GM18502 (cell line): ENCODE results near the gene RTF2.
"Not testable (repeated sequence)": the region's sequence is repeated elsewhere in the genome, so short reads cannot be mapped to it uniquely, and the experiment has no call there.

Source experiments
- ATAC-seq: cut with Tn5 transposase; IDR thresholded peaks from one replicate; pipeline ENCODE4 v1.9.1; 2021; ENCODE audit warnings: mild to moderate bottlenecking; ENCODE audit not compliant: unreplicated experiment, poor library complexity

The RTF2 gene

GRCh38 chr20:56527521-56527920, 59.1 kb downstream of the RTF2 start:
- ATAC-seq = no peak

DNA sequence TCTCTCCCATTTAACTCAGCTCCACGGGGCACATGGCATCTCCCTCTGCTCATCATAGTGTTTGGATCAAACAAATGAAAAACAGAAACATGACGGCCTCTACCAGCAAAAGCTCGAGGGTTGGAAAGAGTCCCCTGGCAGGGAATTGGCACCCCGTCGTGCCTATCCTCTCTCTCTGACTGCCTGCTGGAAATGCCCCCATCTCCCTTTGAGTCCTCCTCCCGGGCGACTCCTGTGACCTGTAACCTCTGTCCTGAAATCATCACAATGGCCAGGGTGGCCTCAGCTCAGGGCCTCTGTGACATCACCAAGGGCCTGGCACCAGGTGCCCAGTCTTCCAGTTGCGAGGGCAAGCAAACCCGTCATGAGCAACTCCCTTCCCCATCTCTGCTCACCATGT, 64.5 kb downstream of the RTF2 start, which contains the start of gene FAM209B:
Gene FAM209B (plus strand): TSS at position 301 of the 400 bp plus-strand sequence. CDS start 96 bp downstream, at position 397.
- ATAC-seq = not testable (repeated sequence)

DNA sequence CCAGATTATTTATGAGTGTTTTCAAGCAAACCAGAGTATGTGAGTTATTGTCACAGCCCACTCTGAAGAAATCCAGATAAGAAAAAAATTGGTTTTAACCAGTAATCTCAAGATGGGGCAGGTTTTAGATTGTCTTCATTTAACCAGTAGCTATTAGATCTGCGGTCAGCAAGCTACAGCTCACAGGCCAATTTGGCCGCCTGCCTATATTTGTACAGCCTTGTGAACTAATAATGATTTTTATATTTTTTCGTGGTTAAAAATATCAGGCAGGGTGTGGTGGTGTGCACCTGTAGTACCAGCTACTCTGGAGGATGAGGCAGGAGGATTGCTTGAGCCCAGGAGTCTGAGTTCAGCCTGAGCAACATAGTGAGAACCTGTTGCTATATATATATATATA, 69.6 kb downstream of the RTF2 start:
- no peak for ATAC-seq

DNA sequence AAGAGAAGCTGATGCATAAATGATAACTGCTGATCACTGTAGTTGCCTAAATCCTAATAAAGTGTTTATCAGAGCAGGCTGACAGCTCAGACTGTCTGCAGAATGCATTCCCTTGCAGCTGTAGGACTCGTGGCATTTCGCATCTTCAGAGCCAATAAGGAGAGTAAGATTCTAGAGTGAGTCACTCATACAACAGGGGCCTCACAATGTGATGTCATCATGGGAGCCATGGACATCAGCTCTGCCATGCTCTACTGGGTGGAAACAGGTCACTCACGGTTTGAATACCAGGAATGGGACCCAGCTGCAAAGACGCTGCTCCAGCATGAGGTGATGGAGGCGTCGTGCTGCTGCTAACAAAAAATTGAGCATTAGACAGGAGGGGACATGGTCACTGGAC, 72.0 kb downstream of the RTF2 start:
- ATAC-seq = no peak

DNA sequence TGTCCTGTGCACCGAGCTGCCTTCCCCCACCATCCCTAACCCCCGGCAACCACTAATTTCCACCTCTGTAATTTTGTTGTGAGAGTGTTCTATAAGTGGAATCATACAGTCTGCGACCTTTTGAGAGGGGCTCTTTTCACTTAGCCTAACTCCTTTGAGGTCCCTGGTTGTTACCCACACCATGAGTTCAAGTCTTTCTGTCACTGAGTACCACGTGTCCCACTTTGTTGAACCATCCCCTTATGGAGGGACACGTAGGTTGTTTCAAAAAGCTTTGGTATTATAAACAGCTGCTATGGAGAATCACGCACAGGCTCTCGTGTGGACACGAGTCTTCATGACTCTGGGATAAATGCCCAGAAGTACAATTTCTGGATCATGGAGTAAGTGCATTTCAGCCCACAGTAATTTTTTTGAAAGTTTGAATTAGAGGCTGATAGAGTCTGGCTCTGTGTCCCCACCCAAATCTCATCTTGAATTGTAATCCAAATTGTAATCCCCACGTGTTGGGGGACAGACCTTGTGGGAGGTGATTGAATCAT, 74.1 kb downstream of the RTF2 start:
- ATAC-seq = no peak

DNA sequence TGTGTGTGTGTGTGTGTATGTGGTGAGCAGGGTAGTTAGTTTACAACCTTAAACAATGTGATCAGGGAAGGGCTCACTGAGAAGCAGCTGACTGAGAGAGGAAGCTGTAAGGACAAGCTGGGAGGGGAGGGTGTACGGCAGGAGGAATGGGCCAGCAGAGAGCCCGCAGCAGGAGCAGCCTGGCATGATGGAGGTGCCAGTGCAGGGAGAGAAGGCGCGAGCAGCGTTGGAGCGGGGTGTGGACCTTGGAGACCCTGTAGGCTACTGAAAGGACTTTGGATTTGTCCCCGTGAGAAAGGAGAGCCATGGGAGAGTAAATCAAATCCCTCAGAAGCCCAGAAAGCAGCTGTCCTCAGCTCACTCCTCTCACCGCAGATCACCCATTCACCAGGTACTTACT, 83.1 kb downstream of the RTF2 start:
- ATAC-seq = no peak

GRCh38 chr20:56552911-56553629, 84.6 kb downstream of the RTF2 start:
- ATAC-seq = no peak

DNA sequence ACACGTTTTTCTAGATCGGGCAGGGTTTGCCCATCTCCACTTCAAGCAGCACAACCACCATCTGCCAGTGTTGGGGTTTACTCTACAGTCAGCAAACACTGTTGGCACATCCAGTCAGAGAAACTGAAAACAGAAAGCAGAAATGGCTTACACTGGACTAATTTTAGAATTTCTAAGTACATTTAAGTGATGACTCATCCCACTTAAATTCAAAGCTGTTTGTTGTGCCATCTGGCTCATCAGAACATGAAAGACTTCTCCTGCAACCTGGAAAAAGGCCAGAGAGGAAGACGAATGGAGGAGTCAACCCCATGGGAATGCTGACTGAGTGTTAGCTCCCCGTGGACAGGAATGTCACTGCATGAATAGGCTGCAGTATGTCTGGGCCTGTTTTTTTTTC, 86.4 kb downstream of the RTF2 start:
- ATAC-seq = peak; percentile 92

DNA sequence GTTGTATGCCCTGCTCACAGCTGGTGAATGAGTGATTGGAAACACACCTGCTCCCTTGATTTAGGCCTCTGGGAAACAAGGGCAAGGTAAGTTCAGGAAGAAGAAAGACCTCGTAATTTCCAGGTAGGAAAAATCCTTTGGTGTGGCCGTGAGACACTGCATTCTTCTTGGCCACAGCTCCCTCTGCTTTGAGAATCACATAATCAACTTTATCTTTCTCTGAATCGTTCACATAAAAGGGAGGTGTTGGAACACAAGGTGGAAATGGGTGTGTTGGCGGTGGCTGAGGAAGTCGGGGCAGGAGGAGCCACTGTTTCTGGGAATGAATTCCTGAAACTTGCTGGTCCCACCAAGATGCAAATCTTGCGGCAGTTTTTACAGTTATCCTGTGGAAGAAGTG, 90.5 kb downstream of the RTF2 start:
- ATAC-seq = no peak

GRCh38 chr20:56564526-56564925, 96.1 kb downstream of the RTF2 start:
- ATAC-seq = not testable (repeated sequence)

DNA sequence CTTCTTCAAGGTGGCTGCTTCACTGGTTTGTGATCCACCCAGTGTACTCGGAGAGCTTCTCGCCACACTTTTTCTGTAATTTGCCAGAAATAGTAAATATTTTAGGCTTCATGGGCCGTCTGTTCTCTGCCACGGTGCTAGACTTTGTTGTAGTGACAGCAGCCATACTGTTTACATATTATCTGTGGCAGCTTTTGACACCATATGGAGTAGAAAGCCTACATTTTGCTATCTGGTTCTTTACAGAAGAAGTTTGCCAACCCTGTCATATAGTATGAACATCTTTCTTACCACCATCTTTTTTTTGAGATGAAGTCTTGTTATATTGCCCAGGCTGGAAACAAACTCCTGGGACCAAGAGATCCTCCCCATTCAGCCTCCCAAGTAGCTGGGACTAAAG, 97.1 kb downstream of the RTF2 start:
- no peak for ATAC-seq

DNA sequence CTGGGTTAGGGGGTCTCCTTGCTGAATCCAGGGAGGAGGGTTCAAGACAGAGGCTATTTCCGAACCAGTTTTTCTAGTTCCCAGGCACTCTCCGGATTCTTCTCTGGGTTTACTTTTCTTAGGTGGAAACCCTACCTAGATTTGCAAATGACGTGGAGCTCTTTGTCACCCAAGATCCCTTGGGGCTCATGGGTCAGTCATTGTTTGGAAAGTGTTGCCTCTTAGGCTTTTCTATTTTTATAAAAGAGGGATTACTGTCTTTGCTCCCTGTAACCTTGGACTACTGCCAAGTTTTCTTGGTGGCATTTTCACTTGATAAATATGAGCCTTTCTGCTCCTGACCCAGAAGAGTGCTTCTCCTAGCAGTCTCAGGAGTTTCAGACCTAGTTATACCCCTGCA, 98.2 kb downstream of the RTF2 start:
- no peak for ATAC-seq
